Lung (tissue), 12 donors: ENCODE measurements around the gene ARPC1B. TPM values are rescaled to one million over a fixed set of nuclear protein-coding genes. Genes with fewer than 3 reads are reported as not detected.
"Not testable (repeated sequence)": the region's sequence is repeated elsewhere in the genome, so short reads cannot be mapped to it uniquely, and the experiment has no call there.

ENCODE experiments used
- ATAC-seq: fragments of 200-7000 bp; cut with Tn5 transposase; one replicate; pipeline ENCODE4 v1.9.1; 2020; ENCODE audit warnings: moderate number of reproducible peaks; ENCODE audit not compliant: insufficient read depth, low FRiP score
- DNase-seq, 3 donors: peaks; one replicate each; pipeline ENCODE4 v3.0.0-alpha.2; 2013 to 2017
- H3K27ac ChIP-seq, 2 donors: one replicate each; pipeline ENCODE4 v1.5.1; 2013; ENCODE audit warnings: mild to moderate bottlenecking in 2 of 2, moderate library complexity in 2 of 2, control low read depth in 1 of 2, inconsistent platforms in 1 of 2, low read depth in 1 of 2, low read length in 1 of 2
- H3K27me3 ChIP-seq, 3 donors: one replicate each; pipeline ENCODE4 v1.5.1; 2013; ENCODE audit warnings: low read length in 2 of 3; ENCODE audit not compliant: control insufficient read depth in 3 of 3, insufficient read depth in 3 of 3
- H3K36me3 ChIP-seq, 4 donors: one replicate each; pipeline ENCODE4 v1.5.1; 2013; ENCODE audit warnings: low read length in 4 of 4, mild to moderate bottlenecking in 1 of 4, moderate library complexity in 1 of 4; ENCODE audit not compliant: control insufficient read depth in 4 of 4, insufficient read depth in 4 of 4
- H3K4me1 ChIP-seq, 5 donors: one replicate each; pipeline ENCODE4 v1.5.1; 2013; ENCODE audit warnings: low read length in 5 of 5, mild to moderate bottlenecking in 2 of 5, moderate library complexity in 1 of 5; ENCODE audit not compliant: control insufficient read depth in 5 of 5, insufficient read depth in 5 of 5
- H3K4me3 ChIP-seq: one replicate; pipeline ENCODE4 v1.5.1; 2013; ENCODE audit warnings: mild to moderate bottlenecking, control low read depth, moderate library complexity
- H3K9ac ChIP-seq, 2 donors: one replicate each; pipeline ENCODE4 v1.5.1; 2013; ENCODE audit warnings: low read length in 2 of 2, control low read depth in 1 of 2; ENCODE audit not compliant: insufficient read depth in 1 of 2
- H3K9me3 ChIP-seq, 4 donors: one replicate each; pipeline ENCODE4 v1.5.1; 2013; ENCODE audit warnings: low read length in 3 of 4, mild to moderate bottlenecking in 1 of 4, moderate library complexity in 1 of 4; ENCODE audit not compliant: control insufficient read depth in 4 of 4, insufficient read depth in 3 of 4
- CTCF ChIP-seq: IDR thresholded peaks from 2 replicates; pipeline ENCODE4 v1.5.1; 2012; ENCODE audit warnings: mild to moderate bottlenecking; ENCODE audit errors: control extremely low read depth, extremely low read depth
- WGBS, 2 donors: extraction: QIAGEN DNeasy Blood & Tissue Kit; methylation state at CpG; one replicate each; pipeline ENCODE4 v1.1.7; 2013; 5-methylcytosine and 5-hydroxymethylcytosine counted together
- polyA plus RNA-seq, 2 donors: library from polyadenylated mRNA; stranded (reverse); fragments of 200-250 nt; gene quantifications; one replicate each; pipeline ENCODE4 v1.2.1, GENCODE V29; 2013
- total RNA-seq, 2 donors: library from RNA; depleted of rRNA in 1 of 2; stranded (reverse); fragments of >200 nt in 1 of 2; gene quantifications; one replicate each; pipeline ENCODE4 v1.2.1, GENCODE V29; 2014 to 2021
- donor health status: control.
- donor health status: control.
- donor health status: Bipolar disorder and iron deficiency.
- donor health status: healthy.
- donor health status: DM: yes; HTN: yes; CAD: no.

ARPC1B gene
- total and polyA plus RNA-seq, 4 donors, result 164 to 937 (median 266) TPM

- DNase-seq (no peak), ATAC-seq (no peak)
- 94 to 96% methylated on average over 8 of the region's 8 CpGs for WGBS, 2 donors
- Histone ChIP-seq H3K4me1 (peaks cover 0 to 3% (median 0%) of the 10 kb centered on the region in 5 donors), H3K9me3 (no peaks in the 10 kb centered on the region), H3K9ac (no peak overlapping the region), H3K27ac (no peak overlapping the region), H3K27me3 (no peaks in the 10 kb centered on the region), H3K4me3 (no peak overlapping the region), H3K36me3 (peaks cover 14 to 51% (median 15%) of the 10 kb centered on the region in 4 donors)
- no peak for TF ChIP-seq CTCF
Measured at GRCh38 chr7:99429756-99430155, 55.2 kb downstream of the ARPC1B start.

- DNase-seq, result peak in 1 of 3 donors; percentile 21
- not testable (repeated sequence) for ATAC-seq, H3K9ac ChIP-seq, H3K4me3 ChIP-seq, H3K27ac ChIP-seq, H3K4me1 ChIP-seq, H3K9me3 ChIP-seq, H3K27me3 ChIP-seq
- H3K36me3 ChIP-seq, result peaks cover 12 to 46% (median 15%) of the 10 kb centered on the region in 4 donors
- WGBS, 2 donors, result 85 to 88% methylated on average over 13 of the region's 13 CpGs
Measured at GRCh38 chr7:99431756-99432540, 57.4 kb downstream of the ARPC1B start.

GRCh38 chr7:99433158-99433557 lies 58.6 kb downstream of the ARPC1B start:
- no peak overlapping the region for H3K9ac ChIP-seq
- H3K27ac ChIP-seq, result no peak overlapping the region
- no peak overlapping the region for H3K4me3 ChIP-seq
- ATAC-seq (no peak), DNase-seq (no peak)
- peaks cover 3 to 7% (median 5%) of the 10 kb centered on the region in 5 donors for H3K4me1 ChIP-seq
- no peaks in the 10 kb centered on the region for H3K27me3 ChIP-seq
- TF ChIP-seq CTCF, result no peak
- peaks cover 12 to 46% (median 15%) of the 10 kb centered on the region in 4 donors for H3K36me3 ChIP-seq
- 94 to 95% methylated on average over 9 of the region's 9 CpGs for WGBS, 2 donors
- H3K9me3 ChIP-seq, result no peaks in the 10 kb centered on the region

- no peak for TF ChIP-seq CTCF
- H3K27ac ChIP-seq, result peak overlapping the region; percentile 73 to 85
- 23 to 24% methylated on average over 20 of the region's 20 CpGs for WGBS, 2 donors
- DNase-seq (no peak), ATAC-seq (no peak)
- H3K4me1 ChIP-seq, result peaks cover 4 to 12% (median 9%) of the 10 kb centered on the region in 5 donors
- peaks cover 1 to 16% (median 6%) of the 10 kb centered on the region in 4 donors for H3K36me3 ChIP-seq
- peak overlapping the region; percentile 63 to 68 for H3K9ac ChIP-seq
- H3K4me3 ChIP-seq, result peak overlapping the region; percentile 72
- H3K27me3 ChIP-seq, result no peaks in the 10 kb centered on the region
- H3K9me3 ChIP-seq, result no peaks in the 10 kb centered on the region
Measured at GRCh38 chr7:99437946-99438572, 63.5 kb downstream of the ARPC1B start.
